Stimulated activated naive CD4-positive, alpha-beta T cell treated with Interleukin-2 at 50 U/mL for 16 hours (primary cell): ENCODE measurements around the gene PCSK6.

Experiments used
- DNase-seq: peaks from one replicate; lab custom pipeline; 2025; lab: John Stamatoyannopoulos, UW

Gene PCSK6

GRCh38 chr15:101489599-101490407, at the start of gene PCSK6:
PCSK6 (minus strand) TSS chr15:101489707; CDS start chr15:101489670, 37 bp downstream.
- DNase-seq, result no peak

GRCh38 chr15:101538996-101539395, 49.5 kb upstream of the PCSK6 start:
- DNase-seq, result no peak

GRCh38 chr15:101538177-101538576, 48.7 kb upstream of the PCSK6 start:
- no peak for DNase-seq

DNA sequence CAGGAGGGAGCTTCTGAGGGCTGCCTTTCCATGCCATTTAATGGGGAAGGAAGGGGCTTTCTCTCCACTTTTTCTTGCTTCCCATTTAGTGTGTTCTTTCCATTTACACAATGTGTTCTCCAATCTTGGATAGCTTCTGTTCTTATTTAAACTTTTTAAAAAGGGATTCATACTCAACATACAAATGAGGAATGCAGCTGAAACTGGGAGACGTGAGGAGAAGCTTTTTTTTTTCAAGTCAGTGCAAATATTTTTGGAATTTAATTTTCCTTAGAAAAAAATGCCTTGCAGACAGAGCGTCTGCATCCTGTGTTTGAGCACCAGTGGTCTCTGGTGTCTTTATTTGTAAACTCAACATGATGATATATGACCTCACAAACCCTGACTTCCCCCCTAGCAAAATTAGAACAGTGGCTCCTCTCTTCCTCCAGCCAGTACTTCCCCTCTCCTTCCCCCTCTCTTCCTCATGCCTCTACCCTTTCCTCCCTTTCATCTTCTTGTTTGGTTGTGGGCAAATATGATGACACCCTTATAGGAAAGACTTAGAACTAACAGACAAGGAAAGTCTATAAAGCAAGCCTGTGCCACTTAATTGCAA, 48.1 kb upstream of the PCSK6 start:
- no peak for DNase-seq

- no peak for DNase-seq
These were observed 47.4 kb upstream of the PCSK6 start for GRCh38 chr15:101536875-101537405.

GRCh38 chr15:101536166-101536874, 46.8 kb upstream of the PCSK6 start:
- DNase-seq, result no peak

GRCh38 chr15:101535170-101535902, 45.8 kb upstream of the PCSK6 start:
- no peak for DNase-seq

- no peak for DNase-seq
These were observed 45.0 kb upstream of the PCSK6 start for GRCh38 chr15:101534376-101534970.

DNA sequence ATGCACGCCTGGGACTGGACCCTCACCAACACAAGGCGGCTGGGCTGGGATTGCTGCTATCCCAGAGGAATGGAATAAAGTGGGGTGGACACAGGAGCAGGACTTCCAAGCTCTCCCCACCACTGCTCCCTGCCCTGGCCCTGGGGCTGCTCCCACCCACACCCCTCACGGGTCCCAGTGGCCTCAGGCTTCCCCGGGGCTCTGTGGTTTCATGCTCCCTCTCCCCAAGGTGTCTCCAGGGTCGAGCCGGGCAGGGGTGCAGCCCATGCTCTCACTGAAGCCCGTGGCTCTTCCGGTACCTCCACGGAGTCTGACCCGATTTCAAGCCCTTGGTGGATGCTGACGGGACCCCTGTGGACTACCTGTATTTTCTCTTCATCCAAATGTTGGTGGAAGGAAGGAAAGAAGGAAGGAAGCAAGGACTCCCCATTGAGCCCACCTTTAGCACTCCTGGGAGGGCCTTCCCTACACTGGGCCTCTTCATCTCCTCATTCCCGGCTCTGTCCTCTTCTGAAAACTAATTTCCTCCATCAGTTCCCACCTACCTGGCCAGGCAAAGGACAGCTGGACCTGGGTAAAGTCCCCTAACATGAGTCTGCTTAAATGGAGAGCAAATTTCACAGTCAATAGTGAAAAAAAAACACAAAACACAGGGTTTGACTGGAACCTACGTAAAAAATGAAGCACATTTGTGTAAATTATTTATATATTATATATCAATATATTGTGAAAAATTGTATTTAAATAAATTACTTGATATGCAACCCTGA, 44.0 kb upstream of the PCSK6 start:
- no peak for DNase-seq

DNA sequence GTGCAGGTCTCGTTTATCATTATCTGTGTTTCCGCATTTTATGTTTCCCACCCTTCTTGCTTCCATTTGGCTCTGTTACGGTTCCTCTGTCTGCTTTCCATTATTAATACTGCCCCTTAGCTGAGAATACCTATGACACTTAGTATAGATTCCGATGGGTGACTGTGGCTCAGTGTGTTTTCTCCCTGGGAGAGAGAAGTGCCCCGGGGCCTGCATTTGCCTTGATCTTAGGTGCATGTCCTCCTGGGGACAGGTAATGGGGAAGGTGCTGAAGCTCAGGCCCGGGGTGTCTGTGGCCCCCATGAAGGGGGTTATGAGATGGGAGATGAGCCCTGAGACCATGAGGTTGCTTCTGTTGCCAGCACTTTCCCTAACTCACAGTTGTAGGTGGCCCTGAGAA, 43.4 kb upstream of the PCSK6 start:
- no peak for DNase-seq

- no peak for DNase-seq
These were observed 41.7 kb upstream of the PCSK6 start for GRCh38 chr15:101531170-101531569.

GRCh38 chr15:101530224-101530958, 40.9 kb upstream of the PCSK6 start:
- DNase-seq, result no peak

DNA sequence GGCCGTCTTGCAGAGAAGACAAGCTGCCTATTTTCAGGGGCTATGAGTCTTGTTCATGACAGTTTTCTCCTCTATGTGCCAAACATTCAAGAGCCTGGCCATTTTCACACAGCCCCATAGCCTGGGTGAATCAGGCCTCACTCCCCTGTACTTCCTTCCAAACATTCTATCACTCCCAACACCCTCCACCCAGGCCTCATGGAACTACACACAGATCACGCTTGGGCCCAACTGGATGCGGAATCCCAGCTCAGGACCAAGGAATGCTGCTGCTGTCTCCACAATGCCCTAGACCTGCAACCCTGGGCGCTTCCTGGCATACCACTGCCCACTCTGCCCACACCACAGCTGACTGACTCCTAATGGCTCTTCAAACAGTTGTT, 39.4 kb upstream of the PCSK6 start:
- DNase-seq, result no peak

- no peak for DNase-seq
These were observed 38.8 kb upstream of the PCSK6 start for GRCh38 chr15:101528108-101528916.

DNA sequence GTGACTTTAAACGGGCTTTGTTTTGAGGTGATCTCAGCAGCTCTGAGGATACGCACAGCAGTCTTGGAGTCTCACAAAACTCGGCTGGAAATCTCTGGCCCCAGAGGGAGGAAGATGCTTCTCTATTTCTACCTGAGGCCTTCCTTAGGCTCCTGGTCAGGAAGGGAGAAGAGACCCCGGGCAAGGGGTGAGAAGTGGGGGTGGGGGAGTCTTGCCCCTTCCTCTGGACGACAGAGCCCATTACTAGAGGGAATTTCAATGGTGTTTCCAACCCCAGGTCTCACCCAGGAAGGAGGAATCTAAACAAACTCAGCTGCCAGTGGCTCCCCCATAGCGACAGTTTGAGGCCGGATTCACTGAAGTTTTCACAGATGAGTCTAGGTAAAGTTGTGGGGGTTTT, 37.4 kb upstream of the PCSK6 start:
- no peak for DNase-seq

GRCh38 chr15:101526442-101526841, 36.9 kb upstream of the PCSK6 start:
- no peak for DNase-seq

DNA sequence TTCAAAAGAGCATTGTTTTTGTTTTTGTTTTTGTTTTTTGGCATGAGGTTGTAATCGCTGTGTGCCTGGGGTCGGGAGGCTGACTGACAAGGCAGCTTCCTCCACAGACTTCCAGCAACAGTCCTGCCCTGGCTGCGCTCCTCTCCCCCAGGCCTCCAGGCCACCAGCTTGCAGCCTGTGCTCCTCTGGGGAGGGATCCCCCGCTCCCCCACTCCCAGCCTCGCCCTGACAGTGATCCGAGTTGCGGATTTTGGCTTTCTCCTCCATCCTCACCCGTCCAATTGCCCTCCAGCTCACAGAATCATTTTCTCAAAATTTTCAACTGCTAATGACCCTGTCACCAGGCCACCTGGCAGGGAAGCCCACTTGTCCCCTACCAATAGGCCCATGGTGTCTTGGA, 36.5 kb upstream of the PCSK6 start:
- no peak for DNase-seq

DNA sequence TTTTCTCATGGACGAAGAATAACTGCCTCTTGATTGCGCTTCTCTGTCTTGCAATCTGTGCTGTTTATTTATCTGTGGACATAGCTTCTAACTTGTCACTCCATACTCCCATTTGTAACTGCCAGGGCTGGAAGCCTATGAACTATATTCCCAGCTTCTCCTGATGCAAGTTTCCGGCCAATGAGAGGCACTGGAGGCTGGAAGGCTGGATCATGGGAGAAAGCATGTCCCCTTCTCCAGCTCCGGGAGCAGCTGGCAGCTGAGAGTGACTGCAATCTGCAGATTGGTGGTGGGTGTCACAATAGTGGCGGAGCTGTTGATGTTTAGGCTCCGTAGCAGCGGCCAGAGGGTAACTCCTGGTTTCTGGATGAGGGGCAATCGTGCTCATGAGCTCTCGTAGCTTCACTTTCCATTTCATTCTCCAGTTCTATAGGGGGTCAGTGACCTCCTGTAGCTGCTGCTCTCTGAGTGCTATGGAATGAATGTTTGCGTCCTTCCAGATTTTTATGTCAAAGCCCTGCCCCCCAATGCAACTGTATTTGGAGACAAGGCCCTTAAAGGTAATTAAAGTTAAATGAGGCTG, 35.7 kb upstream of the PCSK6 start:
- DNase-seq, result no peak

GRCh38 chr15:101523560-101523940, 34.0 kb upstream of the PCSK6 start:
- DNase-seq, result no peak
